HG03135 (cell line): ENCODE results near the gene TUBB3.
"Not testable (repeated sequence)": the region's sequence is repeated elsewhere in the genome, so short reads cannot be mapped to it uniquely, and the experiment has no call there.

ENCODE experiments used
- ATAC-seq: cut with Tn5 transposase; IDR thresholded peaks from one replicate; pipeline ENCODE4 v1.9.1; 2021; ENCODE audit warnings: mild to moderate bottlenecking, moderate library complexity; ENCODE audit not compliant: unreplicated experiment

TUBB3 gene

GRCh38 chr16:89900885-89901284 lies 22.3 kb upstream of the TUBB3 start:
- no peak for ATAC-seq

- no peak for ATAC-seq
Measured at GRCh38 chr16:89902980-89903379, 20.2 kb upstream of the TUBB3 start.

GRCh38 chr16:89903908-89904515 lies 19.1 kb upstream of the TUBB3 start:
- ATAC-seq: no peak

GRCh38 chr16:89904606-89905510 lies 18.3 kb upstream of the TUBB3 start:
- no peak for ATAC-seq

- ATAC-seq: no peak
Measured at GRCh38 chr16:89905511-89906139, 17.5 kb upstream of the TUBB3 start.

- ATAC-seq: no peak
Measured at GRCh38 chr16:89906140-89907025, 16.8 kb upstream of the TUBB3 start.

- no peak for ATAC-seq
Measured at GRCh38 chr16:89907055-89907814, 15.9 kb upstream of the TUBB3 start.

GRCh38 chr16:89908236-89908635 lies 14.9 kb upstream of the TUBB3 start:
- no peak for ATAC-seq

- ATAC-seq: no peak
Measured at GRCh38 chr16:89909777-89910716, 13.1 kb upstream of the TUBB3 start.

- ATAC-seq: no peak
Measured at GRCh38 chr16:89910717-89911354, 12.3 kb upstream of the TUBB3 start.

GRCh38 chr16:89911375-89911774 lies 11.8 kb upstream of the TUBB3 start:
- no peak for ATAC-seq

GRCh38 chr16:89912143-89912542 lies 11.0 kb upstream of the TUBB3 start:
- ATAC-seq: no peak

- ATAC-seq: no peak
Measured at GRCh38 chr16:89912627-89913026, 10.5 kb upstream of the TUBB3 start.

GRCh38 chr16:89913408-89914387 lies 9.4 kb upstream of the TUBB3 start:
- no peak for ATAC-seq

- ATAC-seq: not testable (repeated sequence)
Measured at GRCh38 chr16:89914642-89915285, 8.4 kb upstream of the TUBB3 start.

GRCh38 chr16:89915303-89916232 lies 7.6 kb upstream of the TUBB3 start:
- ATAC-seq: no peak
